GM11168 (cell line): ENCODE data around the gene TTC14.

Source experiments
- in situ Hi-C: fragments of 300-500 bp; cut with MboI; formaldehyde crosslinking; loops from one replicate; pipeline ENCODE4 v1.12.0; 2022; ENCODE audit warnings: low sequenced_read_pairs; ENCODE audit not compliant: unreplicated experiment

The TTC14 gene

DNA sequence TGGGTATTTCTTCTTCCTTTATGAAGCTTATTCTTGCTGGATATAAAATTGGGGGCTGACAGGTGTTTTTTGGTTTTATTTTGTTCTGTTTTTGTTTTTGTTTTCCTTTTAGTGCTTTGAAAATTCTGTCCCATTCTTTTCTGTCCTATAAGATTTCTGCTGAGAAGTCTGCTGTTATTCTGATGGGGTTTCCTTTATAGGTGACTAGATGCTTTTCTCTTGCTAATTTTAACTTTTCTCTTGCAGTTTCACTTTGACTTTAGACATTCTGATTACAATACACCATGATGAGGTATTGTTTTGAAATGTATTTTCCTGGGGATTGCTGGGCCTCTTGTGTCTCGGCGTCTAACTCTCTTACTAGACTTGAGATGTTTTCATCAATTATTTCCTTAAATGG lies 22.8 kb downstream of the TTC14 start:
- in situ Hi-C loops, result loop anchor here (25.0 kb wide), 1 partner anchor 288 kb away; the partner anchor contains the start of gene FXR1

DNA sequence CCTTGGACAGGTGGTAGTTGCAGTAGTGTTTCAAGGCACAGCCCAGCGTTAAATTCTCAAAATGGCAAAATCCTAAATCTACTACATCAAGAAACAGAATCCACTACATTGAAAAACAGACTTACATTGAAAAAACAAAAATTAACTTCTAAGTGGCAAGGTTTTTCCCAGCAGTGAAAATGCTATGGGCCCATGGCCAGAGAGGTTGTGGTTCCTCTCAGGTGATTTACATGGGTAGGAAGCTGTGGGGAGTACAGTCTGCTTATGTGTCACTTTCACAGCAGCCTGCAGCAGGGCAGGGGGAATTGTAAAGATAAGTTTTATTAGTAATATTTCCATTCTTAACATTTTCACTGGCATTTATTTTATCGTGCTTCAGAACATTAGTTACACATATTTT lies 24.9 kb downstream of the TTC14 start:
- in situ Hi-C loops, result no loop called here

GRCh38 chr3:180630371-180630770 lies 28.4 kb downstream of the TTC14 start:
- in situ Hi-C loops, result no loop called here

GRCh38 chr3:180631317-180631716 lies 29.4 kb downstream of the TTC14 start:
- in situ Hi-C loops, result no loop called here

GRCh38 chr3:180633722-180634121 lies 31.8 kb downstream of the TTC14 start:
- in situ Hi-C loops, result no loop called here

DNA sequence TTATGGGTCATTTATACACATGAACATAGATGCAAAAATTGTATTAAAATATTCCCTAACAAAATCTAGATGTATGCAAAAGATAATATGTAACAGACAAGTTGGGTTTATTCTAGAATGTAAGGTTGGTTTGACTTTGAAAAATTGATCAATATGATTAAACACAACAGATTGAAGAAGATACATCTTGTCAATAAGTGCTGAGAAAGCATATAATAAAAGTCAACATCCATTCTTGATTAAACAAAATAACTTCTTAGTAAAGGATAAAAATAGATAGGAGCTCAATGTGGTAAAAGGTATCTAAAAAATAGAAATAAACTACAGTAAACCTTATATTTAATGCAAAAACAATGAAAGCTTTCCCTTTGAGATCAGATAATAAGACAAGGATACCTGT lies 39.0 kb downstream of the TTC14 start:
- in situ Hi-C loops, result no loop called here

- in situ Hi-C loops, result no loop called here
These were observed 44.3 kb downstream of the TTC14 start for GRCh38 chr3:180646187-180646790.

- in situ Hi-C loops, result no loop called here
These were observed 54.4 kb downstream of the TTC14 start for GRCh38 chr3:180656406-180656805.

DNA sequence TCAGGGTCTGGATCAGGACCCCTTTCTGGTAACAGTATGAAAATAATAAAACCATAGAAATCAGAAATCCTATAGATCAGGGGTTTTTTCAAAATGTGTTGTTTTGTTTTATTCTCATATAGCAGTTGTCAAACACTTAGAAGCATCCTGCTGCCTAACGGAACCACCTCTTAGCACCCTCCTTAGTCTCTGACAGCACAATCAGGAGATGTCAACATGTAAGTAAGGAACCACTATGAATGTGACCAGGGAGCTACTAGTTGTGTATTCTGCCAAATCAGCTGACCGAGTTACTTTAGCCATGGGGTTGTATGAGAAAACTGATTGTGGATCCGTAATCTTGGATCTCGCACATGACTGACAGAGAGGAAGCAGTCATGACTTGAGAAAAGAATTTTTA lies 55.1 kb downstream of the TTC14 start:
- in situ Hi-C loops, result no loop called here
